Measurements from ENCODE around the gene MVK.
A peak's percentile ranks its signal among the peaks of the same experiment; 100 is the strongest.

The MVK gene

GRCh38 chr12:109573029-109573913, at the start of gene MVK, which contains the start of gene MMAB:
MVK (plus strand) TSS chr12:109573794; CDS start chr12:109574823, 1,029 bp downstream.
MMAB (minus strand) TSS chr12:109573504; CDS start chr12:109573480, 24 bp downstream.
- peak; percentile 99 for DNase-seq

GRCh38 chr12:109524466-109525278, 48.9 kb upstream of the MVK start:
- DNase-seq: no peak

GRCh38 chr12:109525279-109525585, 48.4 kb upstream of the MVK start:
- DNase-seq: no peak

GRCh38 chr12:109527489-109528123, 46.0 kb upstream of the MVK start:
- DNase-seq: no peak

GRCh38 chr12:109529691-109530640, 43.6 kb upstream of the MVK start:
- no peak for DNase-seq

GRCh38 chr12:109531411-109531810, 42.2 kb upstream of the MVK start:
- no peak for DNase-seq

GRCh38 chr12:109532721-109533486, 40.7 kb upstream of the MVK start:
- DNase-seq: no peak

GRCh38 chr12:109533487-109533740, 40.2 kb upstream of the MVK start:
- no peak for DNase-seq

- DNase-seq: no peak
Measured at GRCh38 chr12:109534456-109534855, 39.1 kb upstream of the MVK start.

- DNase-seq: no peak
Measured at GRCh38 chr12:109535231-109535862, 38.2 kb upstream of the MVK start.

- no peak for DNase-seq
Measured at GRCh38 chr12:109535863-109536250, 37.7 kb upstream of the MVK start.

GRCh38 chr12:109537136-109537535, 36.5 kb upstream of the MVK start:
- no peak for DNase-seq

GRCh38 chr12:109538191-109538863, 35.3 kb upstream of the MVK start:
- DNase-seq: no peak

GRCh38 chr12:109539508-109539907, 34.1 kb upstream of the MVK start:
- no peak for DNase-seq

- DNase-seq: no peak
Measured at GRCh38 chr12:109540526-109541412, 32.8 kb upstream of the MVK start.

- DNase-seq: no peak
Measured at GRCh38 chr12:109541413-109541726, 32.2 kb upstream of the MVK start.

- no peak for DNase-seq
Measured at GRCh38 chr12:109542014-109542413, 31.6 kb upstream of the MVK start.

GRCh38 chr12:109542876-109543275, 30.7 kb upstream of the MVK start:
- DNase-seq: no peak

- DNase-seq: peak; percentile 35
Measured at GRCh38 chr12:109544955-109545531, 28.6 kb upstream of the MVK start.

Data from CD4-positive, alpha-beta T cell treated with Interleukin-12 subunit alpha and Interleukin-12 subunit beta, for 1 hour (primary cell).